Measurements from ENCODE around the gene CLMN.

The CLMN gene

GRCh38 chr14:95303552-95303951 is 16.2 kb downstream of the CLMN start:
- DNase-seq (ENCODE audit: low spot score): no peak

DNA sequence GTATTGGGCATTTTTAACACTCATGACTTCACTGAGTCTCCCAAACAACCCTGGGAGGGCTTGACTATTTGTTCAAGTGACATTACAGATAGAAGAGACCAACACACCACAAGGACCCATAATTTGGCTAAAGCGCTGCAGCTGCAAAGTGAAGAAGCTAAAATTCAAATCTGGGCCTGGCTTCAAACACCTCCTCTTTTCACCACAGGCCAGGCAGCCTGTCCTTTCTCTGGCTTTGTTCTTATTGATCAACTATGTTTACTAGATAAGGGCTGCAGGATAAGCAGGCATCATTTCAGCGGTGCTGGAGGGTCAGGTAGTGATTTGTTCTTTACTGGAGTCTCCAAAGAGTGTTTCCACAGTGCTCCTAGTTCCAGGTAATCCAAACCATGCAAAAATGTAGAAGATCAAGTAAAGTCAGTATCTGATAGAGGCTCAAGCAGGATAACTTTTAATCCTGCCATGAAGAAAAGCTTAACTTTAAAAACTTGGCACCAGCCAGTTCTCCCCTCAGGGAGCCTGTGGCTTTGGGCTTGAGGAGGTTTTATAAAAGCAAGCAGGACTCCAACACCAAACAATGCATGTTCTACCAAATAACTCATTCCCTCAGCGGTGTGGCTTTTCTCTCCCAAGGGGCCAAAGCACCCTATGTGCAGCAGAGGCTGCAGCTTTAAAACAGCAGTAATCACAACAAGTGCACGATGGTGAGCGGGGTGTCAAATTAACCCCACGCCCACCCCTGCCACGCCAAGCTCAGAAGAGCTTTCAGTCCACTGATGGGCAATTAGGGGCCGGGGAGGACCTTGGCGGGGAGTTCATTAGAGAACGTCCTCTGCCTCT is 16.8 kb downstream of the CLMN start:
- no peak for DNase-seq (ENCODE audit: low spot score)

DNA sequence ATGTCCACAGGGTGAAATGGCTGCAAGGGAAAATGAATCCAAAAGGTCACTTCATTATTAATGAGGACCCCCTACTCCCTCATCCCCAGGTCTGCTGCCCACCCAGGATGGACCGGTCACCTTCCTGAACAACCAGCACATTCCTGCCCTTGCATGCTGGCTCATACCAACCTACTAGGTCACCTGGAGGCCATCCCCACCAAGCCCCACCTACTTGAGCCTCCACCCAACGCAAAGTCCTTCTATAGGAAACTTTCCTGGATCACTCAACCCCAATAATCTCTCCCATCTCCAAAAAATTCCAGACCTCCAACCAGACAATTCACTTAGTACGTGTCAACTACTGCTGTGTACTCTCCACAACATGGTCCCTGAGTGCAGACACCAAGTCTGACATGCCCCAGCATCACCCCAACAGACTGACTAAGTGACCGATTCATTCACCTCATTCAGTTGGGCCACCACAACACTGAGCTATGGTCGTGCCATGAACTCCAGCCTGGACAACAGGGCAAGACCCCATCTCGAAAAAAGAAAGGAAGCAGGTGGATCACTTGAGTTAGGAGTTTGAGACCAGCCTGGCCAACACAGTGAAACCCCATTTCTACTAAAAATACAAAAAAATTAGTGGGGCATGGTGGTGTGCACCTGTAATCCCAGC is 18.1 kb downstream of the CLMN start:
- DNase-seq (ENCODE audit: low spot score): no peak

DNA sequence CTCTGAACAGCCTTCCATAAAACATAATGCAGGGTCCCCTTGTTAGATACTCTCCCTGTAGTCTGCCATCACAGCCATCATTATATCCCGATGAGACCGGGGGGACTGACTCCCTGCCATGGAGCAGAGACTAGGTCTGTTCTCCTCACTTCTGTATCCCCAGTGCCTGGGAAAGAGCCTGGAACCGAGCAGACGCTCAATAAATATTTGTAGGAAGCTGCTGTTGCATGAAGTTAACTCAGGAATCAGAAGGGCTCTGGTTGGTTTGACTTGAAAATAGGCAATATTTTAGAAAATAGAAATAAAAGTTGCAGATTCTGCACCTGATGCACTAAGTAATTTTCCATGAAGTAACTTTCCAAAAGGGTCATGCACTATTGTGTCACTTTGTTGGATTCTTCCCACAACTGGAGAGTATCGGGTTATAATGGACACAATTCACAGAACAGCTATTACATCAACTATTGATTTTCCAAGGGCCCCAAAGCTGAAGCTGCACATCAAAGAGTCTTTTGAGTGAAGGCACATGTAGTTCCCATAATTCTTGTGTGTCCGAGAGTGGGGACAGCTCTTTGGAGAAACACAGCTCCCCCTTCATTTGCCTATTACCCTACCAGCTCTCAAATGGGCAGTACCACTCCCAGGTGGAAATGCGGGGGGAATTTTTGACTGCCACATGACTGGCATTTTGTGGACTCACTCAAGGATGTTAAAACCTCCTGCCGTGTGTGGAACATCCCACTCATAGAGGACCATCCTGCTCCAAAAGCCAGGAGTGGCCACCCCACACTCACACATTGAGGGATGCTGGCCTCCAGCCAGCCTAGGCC is 18.8 kb downstream of the CLMN start:
- no peak for DNase-seq (ENCODE audit: low spot score)

- DNase-seq (ENCODE audit: low spot score): peak; percentile 27
Measured at GRCh38 chr14:95300002-95300696, 19.6 kb downstream of the CLMN start.

GRCh38 chr14:95299271-95299670 is 20.4 kb downstream of the CLMN start:
- DNase-seq (ENCODE audit: low spot score): no peak

DNA sequence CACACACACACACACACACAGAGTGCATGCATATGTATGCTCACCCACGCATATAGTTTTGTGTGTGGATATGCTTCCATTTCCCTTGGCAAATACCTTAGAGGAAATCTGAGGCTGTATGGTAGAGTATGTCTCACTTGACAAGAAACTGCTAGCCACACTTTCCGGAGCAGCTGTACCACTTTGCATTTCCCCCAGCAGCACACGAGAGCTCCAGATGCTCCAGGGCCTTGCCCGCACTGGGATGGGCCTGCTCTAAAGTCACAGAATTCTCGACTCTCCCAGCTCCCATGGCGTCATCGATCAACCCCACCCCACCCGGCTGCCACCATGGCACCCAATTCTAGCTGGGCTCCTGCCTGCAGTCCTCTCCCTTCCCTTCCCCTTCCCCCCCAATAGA is 21.9 kb downstream of the CLMN start:
- no peak for DNase-seq (ENCODE audit: low spot score)

DNA sequence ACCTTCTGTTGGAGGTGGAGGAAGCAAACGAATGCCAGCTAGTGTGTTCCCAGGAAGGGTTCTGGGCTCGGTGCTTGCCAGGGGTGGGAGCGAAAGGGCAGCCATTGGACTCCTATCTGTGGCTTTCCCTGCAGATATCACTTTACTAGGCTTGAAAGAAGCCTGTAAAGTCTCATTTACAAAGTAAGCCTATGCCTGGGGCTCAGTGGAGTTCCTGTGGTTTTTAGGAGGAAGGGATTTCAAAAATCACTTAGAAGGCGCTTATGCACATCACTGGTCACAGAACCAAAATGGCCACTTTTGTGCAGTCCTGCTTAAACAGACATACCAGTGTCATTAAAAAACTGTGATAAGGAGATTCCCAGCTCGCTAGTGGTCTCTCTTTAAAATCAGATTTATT is 22.7 kb downstream of the CLMN start:
- no peak for DNase-seq (ENCODE audit: low spot score)

GRCh38 chr14:95295600-95296376 is 23.9 kb downstream of the CLMN start:
- no peak for DNase-seq (ENCODE audit: low spot score)

- no peak for DNase-seq (ENCODE audit: low spot score)
Measured at GRCh38 chr14:95294834-95295599, 24.7 kb downstream of the CLMN start.

- DNase-seq (ENCODE audit: low spot score): no peak
Measured at GRCh38 chr14:95294320-95294719, 25.4 kb downstream of the CLMN start.

- DNase-seq (ENCODE audit: low spot score): no peak
Measured at GRCh38 chr14:95293449-95293848, 26.3 kb downstream of the CLMN start.

DNA sequence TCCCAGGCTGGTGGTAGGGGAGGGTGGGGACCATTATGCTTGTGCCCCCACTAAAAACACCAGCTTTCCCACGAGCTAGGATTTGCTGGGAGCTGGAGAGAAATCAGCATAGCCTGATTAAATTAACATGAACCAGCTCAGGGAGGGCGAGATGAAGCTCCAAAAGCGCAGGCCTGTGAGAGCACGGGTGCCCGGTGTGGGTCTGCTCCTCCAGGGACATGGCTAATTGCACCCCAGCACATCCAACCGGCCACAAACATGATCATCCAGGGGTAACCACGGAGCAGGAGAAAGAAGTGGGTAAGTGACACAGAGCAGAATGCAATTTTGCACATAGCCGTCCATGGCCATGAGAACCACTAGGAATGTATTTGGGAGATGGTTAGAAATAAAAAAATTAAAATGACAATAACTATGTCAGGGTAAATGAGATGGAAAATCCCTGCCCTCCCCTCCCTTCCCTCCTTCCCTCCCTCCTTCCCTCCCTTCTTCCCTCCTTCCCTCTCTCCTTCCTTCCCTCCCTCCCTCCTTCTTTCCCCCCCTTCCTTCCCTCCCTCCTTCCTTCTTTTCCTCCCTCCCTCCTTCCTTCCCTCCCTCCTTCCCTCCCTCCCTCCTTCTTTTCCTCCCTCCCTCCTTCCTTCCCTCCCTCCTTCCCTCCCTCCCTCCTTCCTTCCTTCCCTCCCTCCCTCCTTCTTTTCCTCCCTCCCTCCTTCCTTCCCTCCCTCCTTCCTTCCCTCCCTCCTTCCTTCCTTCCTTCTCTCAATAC is 26.9 kb downstream of the CLMN start:
- DNase-seq (ENCODE audit: low spot score): no peak

DNA sequence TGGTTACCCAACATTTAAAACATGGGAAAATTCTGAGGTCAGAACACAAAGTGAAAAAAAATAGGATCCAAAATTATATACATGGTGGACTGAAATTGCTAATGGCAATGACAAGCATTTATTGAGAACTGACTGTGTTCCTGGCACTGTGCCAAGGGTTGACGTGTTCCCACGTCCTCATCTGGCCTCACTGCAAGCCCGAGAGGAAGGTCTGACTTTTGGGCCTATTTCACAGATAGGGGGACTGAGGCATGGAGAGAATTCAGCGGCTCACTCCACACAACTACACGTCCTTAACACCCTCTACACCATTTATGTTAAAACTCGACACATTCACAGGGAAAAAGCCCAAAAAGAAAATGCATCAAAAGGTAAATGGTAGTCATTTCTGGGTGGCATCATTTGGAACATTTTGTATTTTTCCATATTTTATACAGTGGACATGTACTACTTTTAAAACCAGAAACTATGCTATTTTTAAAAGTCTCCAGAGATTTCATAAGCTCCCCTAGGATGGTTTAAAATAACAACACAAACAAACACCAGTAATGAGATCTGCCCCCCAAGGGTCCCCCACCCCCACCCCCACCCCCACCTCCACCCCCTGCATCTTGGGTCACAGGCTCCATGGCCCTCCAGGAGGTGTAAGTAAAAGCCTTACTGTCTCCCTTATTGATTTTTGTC is 27.7 kb downstream of the CLMN start:
- DNase-seq (ENCODE audit: low spot score): peak; percentile 79

- peak; percentile 43 for DNase-seq (ENCODE audit: low spot score)
Measured at GRCh38 chr14:95290871-95291431, 28.8 kb downstream of the CLMN start.

DNA sequence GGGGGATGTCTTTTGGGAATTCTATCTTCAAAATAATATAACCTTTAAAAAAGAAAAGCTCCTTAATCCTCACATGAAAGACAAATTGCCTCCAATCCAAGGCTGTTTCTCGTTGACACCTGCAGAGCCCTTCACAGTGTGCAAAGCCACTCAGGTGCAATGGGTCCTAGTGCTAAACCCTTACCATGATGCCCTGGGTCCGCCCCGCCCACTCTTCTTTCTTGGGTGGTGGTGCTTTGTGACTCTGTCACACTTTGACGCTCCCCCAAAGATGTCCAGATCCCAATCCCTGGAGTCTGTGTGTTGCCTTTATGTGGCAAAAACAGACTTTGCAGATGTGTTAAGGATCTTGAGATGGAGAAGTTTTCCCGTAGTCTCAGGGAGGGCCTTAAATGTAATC is 29.7 kb downstream of the CLMN start:
- no peak for DNase-seq (ENCODE audit: low spot score)

DNA sequence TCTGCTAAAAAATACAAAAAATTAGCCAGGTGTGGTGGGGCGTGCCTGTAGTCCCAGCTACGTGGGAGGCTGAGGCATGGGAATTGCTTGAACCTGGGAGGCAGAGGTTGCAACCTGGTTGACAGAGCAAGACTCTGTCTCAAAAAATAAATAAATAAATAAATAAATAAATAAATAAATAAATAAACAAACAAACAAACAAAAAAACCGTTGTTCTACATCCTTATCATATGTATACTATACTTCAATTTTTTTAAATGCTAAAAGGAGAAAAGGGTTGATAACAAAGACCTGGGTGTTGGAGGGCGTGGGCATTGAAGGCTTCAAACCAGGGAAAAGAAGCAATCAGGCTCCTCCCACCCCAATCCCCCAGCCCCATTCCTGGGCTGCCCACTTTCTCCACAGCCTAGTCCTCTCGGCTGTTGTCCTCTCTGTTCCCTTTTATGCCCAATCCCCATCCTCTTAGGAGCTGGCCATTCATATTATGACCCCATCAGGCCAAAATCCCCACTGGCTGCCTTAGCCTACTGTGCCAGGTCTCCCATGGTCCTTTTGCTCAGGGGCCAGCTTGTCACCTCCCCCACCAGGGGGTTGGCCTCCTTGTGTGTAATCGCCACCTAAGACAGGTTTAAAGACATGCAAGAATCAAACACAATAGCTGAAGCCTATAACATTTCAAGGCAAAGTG is 30.2 kb downstream of the CLMN start:
- no peak for DNase-seq (ENCODE audit: low spot score)

- DNase-seq (ENCODE audit: low spot score): no peak
Measured at GRCh38 chr14:95288672-95289322, 30.9 kb downstream of the CLMN start.

Data from NAMALWA (cell line).